Measurements from ENCODE around the gene PITX2.

The PITX2 gene

GRCh38 chr4:110639207-110640090 lies 16.6 kb upstream of the PITX2 start:
- H3K4me3 ChIP-seq (ENCODE audit: low read length) = no peak overlapping the region
- no peak for TF ChIP-seq EZH2phosphoT487 (IDR thresholded peaks at IDR 0.05; ENCODE audit: low read length)
- TF ChIP-seq EZH2 (optimal IDR thresholded peaks at IDR 0.05; ENCODE audit: low read depth, low read length) = no peak
- TF ChIP-seq CTCF (IDR thresholded peaks at IDR 0.05; ENCODE audit: low read length) = no peak
- H3K79me2 ChIP-seq (ENCODE audit: low read length) = no peaks in the 10 kb centered on the region
- DNase-seq = no peak
- H3K36me3 ChIP-seq (replicated peaks; ENCODE audit: insufficient read depth, low read length) = no peaks in the 10 kb centered on the region
- no peaks in the 10 kb centered on the region for H4K20me1 ChIP-seq (ENCODE audit: insufficient read depth, low read length)
- no peaks in the 10 kb centered on the region for H3K4me1 ChIP-seq (ENCODE audit: low read length)
- H3K9me2 ChIP-seq (replicated peaks; ENCODE audit: insufficient read depth, low read length) = no peaks in the 10 kb centered on the region
- H2AFZ ChIP-seq (ENCODE audit: low read length) = no peak overlapping the region
- H3K27me3 ChIP-seq (replicated peaks; ENCODE audit: insufficient read depth, low read length) = no peaks in the 10 kb centered on the region
- no peak overlapping the region for H3K4me2 ChIP-seq (ENCODE audit: low read depth, low read length)
- H3K27ac ChIP-seq (ENCODE audit: low read length) = no peak overlapping the region
- H3K9ac ChIP-seq (ENCODE audit: low read length) = no peak overlapping the region
- no peaks in the 10 kb centered on the region for H3F3A ChIP-seq (ENCODE audit: insufficient read depth, low read length)
- H3K9me3 ChIP-seq (replicated peaks; ENCODE audit: insufficient read depth, low read length) = no peaks in the 10 kb centered on the region

- no peaks in the 10 kb centered on the region for H3K27me3 ChIP-seq (replicated peaks; ENCODE audit: insufficient read depth, low read length)
These were observed 15.3 kb upstream of the PITX2 start for GRCh38 chr4:110638089-110638746.

GRCh38 chr4:110637408-110638088 lies 14.7 kb upstream of the PITX2 start:
- no peak overlapping the region for H3K4me2 ChIP-seq (ENCODE audit: low read depth, low read length)
- no peak overlapping the region for H3K27ac ChIP-seq (ENCODE audit: low read length)
- no peak for DNase-seq

More at GRCh38 chr4:110638089-110638746, 15.3 kb upstream of the PITX2 start:
- Histone ChIP-seq H3K9me2 (replicated peaks; ENCODE audit: insufficient read depth, low read length) (no peaks in the 10 kb centered on the region), H4K20me1 (ENCODE audit: insufficient read depth, low read length) (no peaks in the 10 kb centered on the region), H3K4me3 (ENCODE audit: low read length) (no peak overlapping the region), H3K4me2 (ENCODE audit: low read depth, low read length) (no peak overlapping the region), H3K36me3 (replicated peaks; ENCODE audit: insufficient read depth, low read length) (no peaks in the 10 kb centered on the region), H3K9me3 (replicated peaks; ENCODE audit: insufficient read depth, low read length) (no peaks in the 10 kb centered on the region), H3K4me1 (ENCODE audit: low read length) (no peaks in the 10 kb centered on the region), H2AFZ (ENCODE audit: low read length) (no peak overlapping the region), H3K79me2 (ENCODE audit: low read length) (no peaks in the 10 kb centered on the region), H3K27ac (ENCODE audit: low read length) (no peak overlapping the region), H3F3A (ENCODE audit: insufficient read depth, low read length) (no peaks in the 10 kb centered on the region), H3K9ac (ENCODE audit: low read length) (no peak overlapping the region)
- TF ChIP-seq CTCF (IDR thresholded peaks at IDR 0.05; ENCODE audit: low read length) = no peak
- TF ChIP-seq EZH2 (optimal IDR thresholded peaks at IDR 0.05; ENCODE audit: low read depth, low read length) = no peak
- TF ChIP-seq EZH2phosphoT487 (IDR thresholded peaks at IDR 0.05; ENCODE audit: low read length) = no peak
- DNase-seq = no peak

More at GRCh38 chr4:110637408-110638088, 14.7 kb upstream of the PITX2 start:
- H3K9me2 ChIP-seq (replicated peaks; ENCODE audit: insufficient read depth, low read length) = no peaks in the 10 kb centered on the region
- no peaks in the 10 kb centered on the region for H3K27me3 ChIP-seq (replicated peaks; ENCODE audit: insufficient read depth, low read length)
- H3K9ac ChIP-seq (ENCODE audit: low read length) = no peak overlapping the region
- H3K4me3 ChIP-seq (ENCODE audit: low read length) = no peak overlapping the region
- H2AFZ ChIP-seq (ENCODE audit: low read length) = no peak overlapping the region
- H3F3A ChIP-seq (ENCODE audit: insufficient read depth, low read length) = no peaks in the 10 kb centered on the region
- H3K36me3 ChIP-seq (replicated peaks; ENCODE audit: insufficient read depth, low read length) = no peaks in the 10 kb centered on the region
- H4K20me1 ChIP-seq (ENCODE audit: insufficient read depth, low read length) = no peaks in the 10 kb centered on the region
- H3K79me2 ChIP-seq (ENCODE audit: low read length) = no peaks in the 10 kb centered on the region
- TF ChIP-seq CTCF (IDR thresholded peaks at IDR 0.05; ENCODE audit: low read length) = no peak
- TF ChIP-seq EZH2phosphoT487 (IDR thresholded peaks at IDR 0.05; ENCODE audit: low read length) = no peak
- TF ChIP-seq EZH2 (optimal IDR thresholded peaks at IDR 0.05; ENCODE audit: low read depth, low read length) = no peak
- no peaks in the 10 kb centered on the region for H3K9me3 ChIP-seq (replicated peaks; ENCODE audit: insufficient read depth, low read length)
- no peaks in the 10 kb centered on the region for H3K4me1 ChIP-seq (ENCODE audit: low read length)
